Cardiac muscle cell (in vitro differentiated cells and primary cell): ENCODE data around the gene SLC5A7. TPM values are rescaled to one million over a fixed set of nuclear protein-coding genes. Genes with fewer than 3 reads are reported as not detected.

ENCODE experiments used
- DNase-seq, 2 donors: peaks; one replicate each; pipeline versions ENCODE4 v3.0.0 to v3.0.0-alpha.2; 2010 to 2017; ENCODE audit warnings: low read depth in 1 of 2, low spot score in 1 of 2
- H3K27ac ChIP-seq: fragments of 200-600 bp; sonication (generic); 2 replicates; pipeline ENCODE4 v1.5.1; 2016
- H3K27me3 ChIP-seq: fragments of 200-600 bp; sonication (generic); 2 replicates; pipeline ENCODE4 v1.6.0; 2016; ENCODE audit warnings: control low read depth
- H3K36me3 ChIP-seq: fragments of 200-600 bp; sonication (generic); 2 replicates; pipeline ENCODE4 v1.5.1; 2016; ENCODE audit warnings: control low read depth
- H3K4me1 ChIP-seq: fragments of 200-600 bp; sonication (generic); 2 replicates; pipeline ENCODE4 v1.8.1; 2017; ENCODE audit warnings: low read depth, mild to moderate bottlenecking, mixed run types
- H3K4me3 ChIP-seq: fragments of 200-600 bp; sonication (generic); 2 replicates; pipeline ENCODE4 v1.5.1; 2016; ENCODE audit warnings: mild to moderate bottlenecking
- H3K9me3 ChIP-seq: fragments of 200-600 bp; sonication (generic); 2 replicates; pipeline ENCODE4 v1.5.1; 2017; ENCODE audit warnings: low read depth, mild to moderate bottlenecking, control low read depth
- polyA plus RNA-seq: library from polyadenylated mRNA; unstranded; fragments of >200 nt; fragmentation: Nextera tagmentation; extraction: Ambion mirVana; gene quantifications from 2 replicates; pipeline ENCODE4 v1.2.1, GENCODE V29; 2016
- total RNA-seq: library from RNA; depleted of rRNA; stranded (reverse); fragments of >200 nt; gene quantifications from 2 replicates; pipeline ENCODE4 v1.2.3, GENCODE V29; 2016
- TF ChIP-seq, protein P1 (sequence below): IDR thresholded peaks from 2 replicates; pipeline ENCODE4 v1.5.1; 2012; ENCODE audit warnings: low read depth, mild to moderate bottlenecking, low read length

SLC5A7 gene
- total and polyA plus RNA-seq, 2 experiments from 2014 or later = 0.06 TPM; not detected in 1

DNA sequence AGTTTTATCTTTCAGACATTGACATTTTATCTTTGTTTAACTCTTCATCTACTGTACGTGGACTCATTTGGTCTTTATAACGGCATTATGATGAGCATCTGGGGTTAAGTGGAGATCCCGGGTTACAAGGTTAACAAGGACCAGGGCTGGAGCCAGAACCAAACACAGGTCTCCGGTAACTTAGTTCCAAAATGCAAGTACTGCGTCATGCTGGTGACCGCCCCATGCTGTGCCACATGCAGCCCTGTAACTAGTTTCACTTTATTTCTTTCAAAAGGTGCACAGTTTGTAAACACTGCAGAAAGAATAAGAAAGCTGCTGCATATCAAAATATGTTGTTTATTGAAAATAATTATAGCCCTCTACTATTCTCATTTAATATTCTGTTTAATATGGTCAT lies 3.1 kb downstream of the SLC5A7 start:
- Histone ChIP-seq H3K27me3 (peaks cover 52% of the 10 kb centered on the region), H3K4me3 (no peak overlapping the region), H3K36me3 (no peaks in the 10 kb centered on the region), H3K27ac (no peak overlapping the region), H3K9me3 (no peaks in the 10 kb centered on the region), H3K4me1 (no peaks in the 10 kb centered on the region)
- DNase-seq = no peak
- TF ChIP-seq, protein P1, sequence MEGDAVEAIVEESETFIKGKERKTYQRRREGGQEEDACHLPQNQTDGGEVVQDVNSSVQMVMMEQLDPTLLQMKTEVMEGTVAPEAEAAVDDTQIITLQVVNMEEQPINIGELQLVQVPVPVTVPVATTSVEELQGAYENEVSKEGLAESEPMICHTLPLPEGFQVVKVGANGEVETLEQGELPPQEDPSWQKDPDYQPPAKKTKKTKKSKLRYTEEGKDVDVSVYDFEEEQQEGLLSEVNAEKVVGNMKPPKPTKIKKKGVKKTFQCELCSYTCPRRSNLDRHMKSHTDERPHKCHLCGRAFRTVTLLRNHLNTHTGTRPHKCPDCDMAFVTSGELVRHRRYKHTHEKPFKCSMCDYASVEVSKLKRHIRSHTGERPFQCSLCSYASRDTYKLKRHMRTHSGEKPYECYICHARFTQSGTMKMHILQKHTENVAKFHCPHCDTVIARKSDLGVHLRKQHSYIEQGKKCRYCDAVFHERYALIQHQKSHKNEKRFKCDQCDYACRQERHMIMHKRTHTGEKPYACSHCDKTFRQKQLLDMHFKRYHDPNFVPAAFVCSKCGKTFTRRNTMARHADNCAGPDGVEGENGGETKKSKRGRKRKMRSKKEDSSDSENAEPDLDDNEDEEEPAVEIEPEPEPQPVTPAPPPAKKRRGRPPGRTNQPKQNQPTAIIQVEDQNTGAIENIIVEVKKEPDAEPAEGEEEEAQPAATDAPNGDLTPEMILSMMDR = no peak

DNA sequence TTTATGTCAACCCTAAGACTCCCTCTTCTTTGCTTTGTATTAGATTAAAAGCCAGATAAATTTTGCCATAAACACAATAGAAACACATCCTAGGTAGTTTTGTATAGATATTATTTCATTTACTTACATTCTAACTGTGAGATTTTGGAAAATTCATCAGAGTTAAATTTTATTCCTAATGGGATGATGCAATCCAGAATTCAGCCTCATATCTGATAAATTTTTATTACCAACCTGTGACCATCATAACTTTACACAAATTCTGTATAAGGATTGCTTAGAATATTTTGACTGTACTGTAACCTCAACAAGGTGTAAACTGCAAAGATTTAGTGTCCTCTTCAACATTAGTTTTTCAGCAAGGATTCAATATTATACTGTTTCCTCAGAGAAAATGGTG lies 4.4 kb downstream of the SLC5A7 start:
- Histone ChIP-seq H3K4me3 (no peak overlapping the region), H3K9me3 (no peaks in the 10 kb centered on the region), H3K27me3 (peaks cover 40% of the 10 kb centered on the region), H3K36me3 (no peaks in the 10 kb centered on the region), H3K27ac (no peak overlapping the region), H3K4me1 (no peaks in the 10 kb centered on the region)
- TF ChIP-seq, protein P1 = no peak
- no peak for DNase-seq

DNA sequence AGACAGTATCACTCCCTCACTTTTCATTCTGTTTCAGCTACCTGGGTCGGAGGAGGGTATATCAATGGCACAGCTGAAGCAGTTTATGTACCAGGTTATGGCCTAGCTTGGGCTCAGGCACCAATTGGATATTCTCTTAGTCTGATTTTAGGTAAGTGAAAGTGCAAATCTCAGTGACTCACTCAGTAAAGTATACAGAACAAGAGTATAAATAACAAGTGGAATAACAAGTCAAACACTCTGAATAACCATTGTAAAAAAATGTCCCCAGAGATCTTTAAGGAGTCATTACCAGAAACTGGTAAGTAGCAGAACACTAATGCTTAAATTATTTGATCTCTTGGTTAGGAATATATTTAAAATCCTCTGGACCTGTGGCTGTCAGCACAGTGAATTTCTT lies 5.7 kb downstream of the SLC5A7 start:
- Histone ChIP-seq H3K4me1 (no peaks in the 10 kb centered on the region), H3K36me3 (no peaks in the 10 kb centered on the region), H3K27ac (no peak overlapping the region), H3K27me3 (peaks cover 26% of the 10 kb centered on the region), H3K4me3 (no peak overlapping the region), H3K9me3 (no peaks in the 10 kb centered on the region)
- no peak for DNase-seq
- TF ChIP-seq, protein P1 = no peak

DNA sequence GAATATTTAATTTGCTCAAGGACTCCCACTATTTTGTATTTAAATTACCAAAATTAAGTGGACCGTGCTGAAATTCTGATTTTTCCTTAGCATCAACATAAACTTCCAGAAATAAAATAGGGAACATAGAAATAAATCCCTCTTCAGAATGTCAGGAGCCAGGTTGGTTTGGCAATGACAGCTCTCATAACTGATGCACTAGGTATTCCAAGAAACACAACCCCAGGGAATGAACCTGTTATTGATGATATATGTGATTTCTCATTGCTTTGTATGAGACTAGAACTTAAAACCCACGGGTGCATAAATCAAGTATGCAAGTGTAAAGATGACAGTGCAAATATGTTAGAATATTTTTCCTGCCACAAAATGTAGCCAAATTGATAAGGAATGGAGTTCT lies 12.8 kb downstream of the SLC5A7 start:
- Histone ChIP-seq H3K27ac (no peak overlapping the region), H3K36me3 (no peaks in the 10 kb centered on the region), H3K27me3 (no peaks in the 10 kb centered on the region), H3K9me3 (no peaks in the 10 kb centered on the region), H3K4me1 (no peaks in the 10 kb centered on the region), H3K4me3 (no peak overlapping the region)
- DNase-seq = no peak
- TF ChIP-seq, protein P1 = no peak

DNA sequence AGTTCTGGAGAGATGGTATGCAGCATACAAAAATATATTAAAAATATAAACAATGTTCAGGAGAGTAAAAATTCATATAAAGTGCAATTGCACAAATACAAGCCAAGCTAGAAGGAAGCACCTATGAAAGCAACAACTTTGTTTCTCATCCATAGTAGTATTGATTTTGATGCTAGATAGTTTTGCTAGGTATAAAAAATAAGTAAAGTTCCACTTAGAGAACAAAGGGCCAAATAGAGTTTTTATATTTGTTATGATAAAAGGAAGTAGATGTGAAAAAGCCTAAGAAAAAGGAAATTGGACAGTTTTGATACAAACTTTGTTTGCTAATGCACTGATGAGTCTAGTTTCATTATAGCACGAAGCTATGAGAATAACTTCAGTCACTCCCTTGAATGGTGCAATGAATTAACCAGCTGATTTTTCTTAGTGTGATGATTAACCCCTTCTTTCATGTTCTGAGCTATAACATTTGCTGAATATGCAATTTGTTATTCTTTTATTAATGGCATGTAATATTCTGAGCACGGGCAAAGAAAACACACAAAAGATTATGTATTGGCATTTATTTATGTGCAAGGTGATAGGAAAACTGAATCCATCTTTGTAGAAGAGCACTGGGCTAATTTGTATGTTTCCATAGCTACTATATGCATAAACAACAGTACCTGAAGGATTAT lies 24.7 kb downstream of the SLC5A7 start:
- Histone ChIP-seq H3K9me3 (peaks cover 4% of the 10 kb centered on the region), H3K27me3 (no peaks in the 10 kb centered on the region), H3K36me3 (no peaks in the 10 kb centered on the region), H3K27ac (no peak overlapping the region), H3K4me1 (no peaks in the 10 kb centered on the region), H3K4me3 (no peak overlapping the region)
- TF ChIP-seq, protein P1 = no peak
- DNase-seq = no peak
